ENCODE measurements around the gene ANKRD33B. TPM values are rescaled to one million over a fixed set of nuclear protein-coding genes. Genes with fewer than 3 reads are reported as not detected.

The ANKRD33B gene
- total and polyA plus RNA-seq, 9 of the 15 experiments (the other 6 are each of a cell fraction or from before 2014, with no cell fraction given): 0.10 to 1.7 (median 0.40) TPM

- TF ChIP-seq NONO (IDR thresholded peaks at IDR 0.05; ENCODE audit: low read depth in 2 of 2, low read length in 1 of 2) (no peak), ZBTB43 (CRISPR knock-in tag; IDR thresholded peaks at IDR 0.05) (0 out of 2 replicates have a peak, but pooled peaks have one; percentile 61), ZBTB40 (IDR thresholded peaks at IDR 0.05) (0 out of 2 replicates have a peak, but pooled peaks have one; percentile 38), ZBTB40 (CRISPR knock-in tag; IDR thresholded peaks at IDR 0.05) (no peak), RB1 (IDR thresholded peaks at IDR 0.05; ENCODE audit: low read depth) (peak; percentile 12; the same call in 1 of the 2 replicates), FOXA1 (IDR thresholded peaks at IDR 0.05; ENCODE audit: borderline replicate concordance) (0 out of 2 replicates have a peak, but pooled peaks have one; percentile 8), AFF4 (CRISPR knock-in tag; IDR thresholded peaks at IDR 0.05) (0 out of 2 replicates have a peak, but pooled peaks have one; percentile 61), JUND (IDR thresholded peaks at IDR 0.05; ENCODE audit: borderline replicate concordance, low read depth, low read length) (peak; percentile 59; the same call in 1 of the 2 replicates), JUND (tag; IDR thresholded peaks at IDR 0.05; ENCODE audit: borderline replicate concordance, low read depth, low read length) (peak; percentile 5; the same call in 2 of the 3 replicates), ZNF79 (CRISPR knock-in tag; IDR thresholded peaks at IDR 0.05; ENCODE audit: low read depth) (no peak), CREB3 (tag; conservative IDR thresholded peaks at IDR 0.05; ENCODE audit: low read depth) (peak; percentile 53; the same call in 1 of the 2 replicates)
These were observed 43.3 kb downstream of the ANKRD33B start (continued) for GRCh38 chr5:10607023-10607665.

Measured in K562 (cell line).